ENCODE results near the gene C19orf85. TPM values are rescaled to one million over a fixed set of nuclear protein-coding genes. Genes with fewer than 3 reads are reported as not detected.
A peak's percentile ranks its signal among the peaks of the same experiment; 100 is the strongest.

C19orf85 gene
- total RNA-seq, 4 donors from 2014 or later, result not detected

DNA sequence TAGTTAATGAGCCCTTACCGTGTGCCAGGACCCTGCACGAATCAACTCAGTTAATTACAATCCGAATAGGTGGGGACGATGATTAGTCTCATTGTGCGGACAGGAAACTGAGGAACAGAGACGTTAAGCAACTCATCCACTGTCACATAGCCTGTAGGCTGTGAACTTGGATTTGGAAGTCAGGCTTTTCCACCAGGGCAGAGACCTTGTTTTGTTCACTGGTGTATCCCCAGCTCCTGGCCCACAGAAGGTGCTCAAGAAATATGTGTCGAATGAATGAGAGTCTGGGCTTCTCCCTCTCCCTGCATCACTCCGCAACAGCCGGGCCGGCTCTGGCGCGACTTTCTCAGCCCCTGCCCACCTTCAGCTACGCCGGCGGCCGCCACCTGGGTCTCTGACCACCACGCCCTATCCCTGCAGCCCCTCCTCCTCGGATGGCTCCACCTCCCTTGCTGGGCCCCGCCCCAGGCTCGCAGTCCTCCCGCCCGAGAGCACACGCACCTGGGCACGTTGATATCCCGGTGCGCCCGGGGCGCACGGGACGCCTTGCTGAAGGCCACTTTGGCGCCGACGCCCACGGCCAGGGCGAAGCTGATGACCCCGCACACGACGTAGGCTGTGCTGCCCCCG is 22.7 kb downstream of the C19orf85 start:
- no peaks in the 10 kb centered on the region for H3K9me3 ChIP-seq
- peaks cover 89% of the 10 kb centered on the region for H3K27me3 ChIP-seq
- no peak for TF ChIP-seq POLR2AphosphoS5 (IDR thresholded peaks at IDR 0.05)
- no peak for TF ChIP-seq EP300 (IDR thresholded peaks at IDR 0.05)
- no peak for TF ChIP-seq POLR2A (IDR thresholded peaks at IDR 0.05)
- no peak for TF ChIP-seq CTCF (IDR thresholded peaks at IDR 0.05)
- no peak for DNase-seq (ENCODE audit: low spot score in 2 of 2)
- peak overlapping the region; percentile 23 for H3K4me3 ChIP-seq
- H3K4me1 ChIP-seq, result peaks cover 30% of the 10 kb centered on the region
- no peak overlapping the region for H3K27ac ChIP-seq
- H3K36me3 ChIP-seq, result no peaks in the 10 kb centered on the region
- 1% methylated on average over 18 of the region's 39 CpGs for WGBS

DNA sequence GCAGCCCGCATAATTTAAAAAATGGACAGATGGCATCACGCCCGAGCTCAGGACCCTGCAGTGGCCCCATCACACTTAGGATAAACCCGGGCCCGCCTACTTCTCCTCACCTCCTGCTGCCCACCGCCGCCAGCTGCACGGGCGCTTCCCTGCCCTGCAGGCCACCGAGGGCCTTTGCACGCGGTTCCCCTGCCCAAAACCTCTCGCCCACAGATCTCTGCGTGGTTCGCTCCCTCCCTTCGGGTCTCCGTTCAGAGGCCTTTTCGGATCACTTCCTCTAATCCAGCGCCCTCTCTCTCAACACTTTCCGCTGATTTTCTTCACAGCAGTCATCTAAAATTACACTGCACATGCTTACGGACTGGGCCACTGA is 23.2 kb downstream of the C19orf85 start:
- no peak overlapping the region for H3K4me3 ChIP-seq
- TF ChIP-seq POLR2A (IDR thresholded peaks at IDR 0.05) (no peak), CTCF (IDR thresholded peaks at IDR 0.05) (no peak), POLR2AphosphoS5 (IDR thresholded peaks at IDR 0.05) (no peak), EP300 (IDR thresholded peaks at IDR 0.05) (no peak)
- no peak overlapping the region for H3K27ac ChIP-seq
- peaks cover 94% of the 10 kb centered on the region for H3K27me3 ChIP-seq
- H3K36me3 ChIP-seq, result no peaks in the 10 kb centered on the region
- peaks cover 27% of the 10 kb centered on the region for H3K4me1 ChIP-seq
- WGBS, result 6% methylated on average over 19 of the region's 21 CpGs
- H3K9me3 ChIP-seq, result no peaks in the 10 kb centered on the region
- DNase-seq (ENCODE audit: low spot score in 2 of 2), result no peak

GRCh38 chr19:55440411-55441105 is 24.0 kb downstream of the C19orf85 start:
- DNase-seq (ENCODE audit: low spot score in 2 of 2), result no peak
- no peak for TF ChIP-seq CTCF (IDR thresholded peaks at IDR 0.05)
- TF ChIP-seq POLR2AphosphoS5 (IDR thresholded peaks at IDR 0.05), result no peak
- TF ChIP-seq POLR2A (IDR thresholded peaks at IDR 0.05), result no peak
- TF ChIP-seq EP300 (IDR thresholded peaks at IDR 0.05), result no peak
- H3K4me1 ChIP-seq, result peaks cover 23% of the 10 kb centered on the region
- H3K9me3 ChIP-seq, result no peaks in the 10 kb centered on the region
- no peaks in the 10 kb centered on the region for H3K36me3 ChIP-seq
- H3K4me3 ChIP-seq, result no peak overlapping the region
- no peak overlapping the region for H3K27ac ChIP-seq
- H3K27me3 ChIP-seq, result peaks cover 98% of the 10 kb centered on the region
- 7% methylated on average over 18 of the region's 39 CpGs for WGBS

DNA sequence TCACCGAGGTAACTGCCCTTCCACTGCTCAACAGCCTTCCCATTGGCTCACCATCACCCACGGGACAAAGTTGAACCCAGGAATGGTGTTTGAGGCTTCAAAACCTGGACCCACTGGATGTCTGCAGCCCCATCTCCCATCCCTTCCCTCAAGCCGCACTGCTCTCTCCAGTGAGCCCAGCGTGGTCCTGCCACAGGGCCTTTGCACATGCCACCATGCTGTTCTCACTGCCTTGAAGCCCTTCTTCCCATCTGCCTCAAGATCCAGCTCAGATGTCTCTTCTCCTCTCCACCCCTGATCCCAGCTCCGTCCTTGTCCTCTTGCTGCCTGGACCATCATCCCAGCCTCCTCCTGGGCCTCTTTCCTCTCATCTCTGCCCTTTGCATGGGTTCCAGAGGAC is 25.5 kb downstream of the C19orf85 start:
- Histone ChIP-seq H3K27me3 (peaks cover 86% of the 10 kb centered on the region), H3K4me1 (peaks cover 23% of the 10 kb centered on the region), H3K4me3 (no peak overlapping the region), H3K27ac (no peak overlapping the region), H3K9me3 (no peaks in the 10 kb centered on the region), H3K36me3 (no peaks in the 10 kb centered on the region)
- DNase-seq (ENCODE audit: low spot score in 2 of 2), result no peak
- no peak for TF ChIP-seq EP300 (IDR thresholded peaks at IDR 0.05)
- no peak for TF ChIP-seq CTCF (IDR thresholded peaks at IDR 0.05)
- TF ChIP-seq POLR2A (IDR thresholded peaks at IDR 0.05), result no peak
- 82% methylated on average over 5 of the region's 5 CpGs for WGBS

- no peak for DNase-seq (ENCODE audit: low spot score in 2 of 2)
- H3K27me3 ChIP-seq, result peaks cover 85% of the 10 kb centered on the region
Observed at GRCh38 chr19:55437410-55437809, 27.1 kb downstream of the C19orf85 start.

More at GRCh38 chr19:55437410-55437809, 27.1 kb downstream of the C19orf85 start:
- H3K9me3 ChIP-seq, result no peaks in the 10 kb centered on the region
- no peak overlapping the region for H3K4me3 ChIP-seq
- no peak overlapping the region for H3K27ac ChIP-seq
- no peaks in the 10 kb centered on the region for H3K36me3 ChIP-seq
- TF ChIP-seq CTCF (IDR thresholded peaks at IDR 0.05), result no peak
- no peak for TF ChIP-seq POLR2A (IDR thresholded peaks at IDR 0.05)
- TF ChIP-seq EP300 (IDR thresholded peaks at IDR 0.05), result no peak
- TF ChIP-seq POLR2AphosphoS5 (IDR thresholded peaks at IDR 0.05), result no peak
- H3K4me1 ChIP-seq, result peaks cover 21% of the 10 kb centered on the region
- WGBS, result 2% methylated on average over 17 of the region's 17 CpGs

All from suprapubic skin (tissue), 4 donors.